A673 (cell line): Measurements from ENCODE around the gene FGF22. TPM values are rescaled to one million over a fixed set of nuclear protein-coding genes. Genes with fewer than 3 reads are reported as not detected.
"Not testable (repeated sequence)": the region's sequence is repeated elsewhere in the genome, so short reads cannot be mapped to it uniquely, and the experiment has no call there.

Experiments used
- BruUV-seq: library from RNA; stranded (reverse); fragments of 400-500 nt; replicated peaks from 2 replicates; lab custom pipeline; 2021; lab: Mats Ljungman, UMichigan
- CTCF ChIA-PET: fragments of 300-600 bp; sonication (Branson Sonifier 250); formaldehyde crosslinking; loops from one replicate; lab custom pipeline; 2022; ENCODE audit warnings: antibody characterized with exemption; lab: Charles Lee
- POLR2A ChIA-PET: fragments of 300-600 bp; sonication (Branson Sonifier 250); formaldehyde crosslinking; loops from one replicate; lab custom pipeline; 2022; ENCODE audit warnings: antibody characterized with exemption; ENCODE audit not compliant: low non-redundant PET; lab: Charles Lee
- DNase-seq: peaks from one replicate; pipeline ENCODE4 v3.0.0-alpha.2; 2015; ENCODE audit warnings: low spot score
- H3K27ac ChIP-seq: fragments of 200-600 bp; sonication (generic); 2 replicates; pipeline ENCODE4 v1.5.1; 2016; ENCODE audit warnings: mixed run types, low read depth, mild to moderate bottlenecking, mixed read lengths, antibody characterized with exemption, low read length; ENCODE audit not compliant: poor library complexity, severe bottlenecking
- H3K27me3 ChIP-seq: fragments of 200-600 bp; sonication (generic); replicated peaks from 2 replicates; pipeline ENCODE4 v1.6.1; 2017; ENCODE audit warnings: mixed run types, low read depth, mild to moderate bottlenecking, mixed read lengths, antibody characterized with exemption, low read length; ENCODE audit not compliant: insufficient read depth, poor library complexity
- H3K36me3 ChIP-seq: fragments of 200-600 bp; sonication (generic); 2 replicates; pipeline ENCODE4 v1.6.1; 2016; ENCODE audit warnings: mixed run types, mild to moderate bottlenecking, mixed read lengths, antibody characterized with exemption, low read length; ENCODE audit not compliant: insufficient read depth, poor library complexity, severe bottlenecking
- H3K4me1 ChIP-seq: fragments of 200-600 bp; sonication (generic); 2 replicates; pipeline ENCODE4 v1.6.1; 2017; ENCODE audit warnings: mixed run types, mild to moderate bottlenecking, mixed read lengths, antibody characterized with exemption, low read length; ENCODE audit not compliant: insufficient read depth, poor library complexity, severe bottlenecking
- H3K4me3 ChIP-seq: fragments of 200-600 bp; sonication (generic); 2 replicates; pipeline ENCODE4 v1.5.1; 2016; ENCODE audit warnings: low read depth, mixed run types, mild to moderate bottlenecking, mixed read lengths, low read length; ENCODE audit not compliant: poor library complexity, severe bottlenecking
- H3K9me3 ChIP-seq: fragments of 200-600 bp; sonication (generic); 2 replicates; pipeline ENCODE4 v1.6.1; 2016; ENCODE audit warnings: mixed run types, low read depth, mild to moderate bottlenecking, mixed read lengths, antibody characterized with exemption, low read length; ENCODE audit not compliant: poor library complexity, severe bottlenecking
- CTCF ChIP-seq: fragments of 300-800, 200-600 bp; sonication (generic); conservative IDR thresholded peaks from 2 replicates; pipeline ENCODE4 v1.5.1; 2017; ENCODE audit warnings: low read depth, mild to moderate bottlenecking, antibody characterized with exemption, low read length, moderate library complexity, mixed read lengths
- EZH2 ChIP-seq: fragments of 200-600 bp; sonication (generic); IDR thresholded peaks from 2 replicates; pipeline ENCODE4 v1.6.1; 2017; ENCODE audit warnings: borderline replicate concordance, low read depth, mild to moderate bottlenecking, mixed read lengths, antibody characterized with exemption, low read length; ENCODE audit not compliant: poor library complexity, severe bottlenecking
- intact Hi-C: fragments of 100-400 bp; cut with micrococcal nuclease; formaldehyde crosslinking; loops from one replicate; pipeline ENCODE4 v1.10.0; 2022; ENCODE audit not compliant: unreplicated experiment
- total RNA-seq: library from RNA; stranded (reverse); gene quantifications from 2 replicates; pipeline ENCODE4 v1.2.3, GENCODE V29; 2021

FGF22 gene
- total RNA-seq, 1 experiment from 2014 or later: 0.19 TPM

- intact Hi-C loops: no loop called here
- POLR2A ChIA-PET: no interaction called here
- Histone ChIP-seq H3K27me3 (no peaks in the 10 kb centered on the region), H3K9me3 (no peaks in the 10 kb centered on the region), H3K27ac (no peak overlapping the region), H3K4me1 (no peaks in the 10 kb centered on the region), H3K36me3 (no peaks in the 10 kb centered on the region), H3K4me3 (no peak overlapping the region)
- CTCF ChIA-PET: no interaction called here
- TF ChIP-seq CTCF (no peak), EZH2 (no peak)
- BruUV-seq: no TSS peak
- no peak for DNase-seq
Measured at GRCh38 chr19:601790-602189, 37.9 kb upstream of the FGF22 start.

- CTCF ChIA-PET: no interaction called here
- Histone ChIP-seq H3K36me3 (no peaks in the 10 kb centered on the region), H3K9me3 (no peaks in the 10 kb centered on the region), H3K4me3 (no peak overlapping the region), H3K4me1 (no peaks in the 10 kb centered on the region), H3K27me3 (no peaks in the 10 kb centered on the region), H3K27ac (no peak overlapping the region)
- TF ChIP-seq EZH2: no peak
- TF ChIP-seq CTCF: no peak
- POLR2A ChIA-PET: no interaction called here
- no TSS peak for BruUV-seq
- intact Hi-C loops: no loop called here
- no peak for DNase-seq
Measured at GRCh38 chr19:602391-603301, 37.0 kb upstream of the FGF22 start.

GRCh38 chr19:603302-603639, 36.4 kb upstream of the FGF22 start:
- H3K27ac ChIP-seq, intact Hi-C loops, H3K4me3 ChIP-seq, CTCF ChIA-PET, POLR2A ChIA-PET, BruUV-seq, H3K27me3 ChIP-seq, H3K9me3 ChIP-seq, H3K4me1 ChIP-seq, DNase-seq, H3K36me3 ChIP-seq: not testable (repeated sequence)

- H3K4me1 ChIP-seq, BruUV-seq, H3K4me3 ChIP-seq, intact Hi-C loops, CTCF ChIA-PET, H3K36me3 ChIP-seq, H3K9me3 ChIP-seq, H3K27ac ChIP-seq, DNase-seq, H3K27me3 ChIP-seq, POLR2A ChIA-PET: not testable (repeated sequence)
Measured at GRCh38 chr19:603779-604178, 35.9 kb upstream of the FGF22 start.
